ENCODE data around the gene GNAQ. TPM values are rescaled to one million over a fixed set of nuclear protein-coding genes. Genes with fewer than 3 reads are reported as not detected.

The GNAQ gene
- total and polyA plus RNA-seq, 2 of the 13 experiments (the other 11 are each of a cell fraction or from before 2014, with no cell fraction given): 16.5 to 17.7 TPM

DNA sequence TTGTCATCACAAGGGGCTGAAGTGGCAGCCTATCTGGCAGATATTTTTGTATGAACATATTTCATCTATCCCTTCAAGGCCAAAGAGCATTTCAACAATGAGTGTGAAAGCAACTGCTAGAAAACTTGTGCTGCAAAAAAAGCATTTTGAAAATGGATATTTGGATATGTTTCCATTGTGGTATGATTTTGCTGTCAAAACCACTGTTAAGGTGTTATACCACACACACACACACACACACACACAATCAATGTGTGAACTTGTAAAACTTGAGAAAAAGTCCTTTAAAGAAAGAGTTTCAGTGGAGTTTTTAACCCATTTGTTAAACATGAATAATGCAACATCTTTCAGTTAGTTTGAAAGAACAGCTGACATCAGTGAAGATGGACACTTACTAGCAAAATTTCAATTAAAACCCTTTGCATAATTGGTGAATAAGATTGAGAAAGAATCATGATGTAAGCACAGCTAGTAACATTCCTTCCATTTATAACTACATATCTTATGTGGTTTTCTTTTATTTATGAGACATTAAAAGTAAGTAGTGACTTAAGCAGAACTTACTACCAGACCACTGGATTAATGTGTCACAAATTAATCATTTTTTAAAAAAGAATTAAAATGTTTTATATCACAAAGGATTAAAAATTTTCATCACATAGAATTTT lies 200.9 kb downstream of the GNAQ start (continued):
- TF ChIP-seq ZNF296 (CRISPR knock-in tag; conservative IDR thresholded peaks at IDR 0.05) (no peak), ARNTL (CRISPR knock-in tag; IDR thresholded peaks at IDR 0.05) (no peak)

DNA sequence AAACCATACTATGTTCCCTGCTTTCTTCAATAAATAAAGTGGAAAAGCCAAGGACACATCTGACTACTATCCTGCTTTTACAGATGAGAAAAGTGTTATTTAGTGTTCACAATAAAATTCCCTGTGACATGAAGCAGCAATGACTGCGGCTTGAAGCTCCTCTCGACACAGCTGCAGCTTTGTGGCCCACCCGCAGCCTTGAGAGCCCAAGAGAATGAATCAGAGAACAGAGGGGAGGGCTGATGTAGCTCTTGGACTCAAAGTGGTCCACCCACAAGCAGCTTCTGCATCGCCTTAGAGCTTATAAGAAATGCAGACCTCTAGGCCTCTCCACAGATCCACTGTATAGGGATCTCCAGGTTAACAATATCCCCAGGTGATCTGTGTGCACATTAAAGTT lies 202.2 kb downstream of the GNAQ start:
- Histone ChIP-seq H3K4me3 (replicated peaks in 1 of 3; ENCODE audit: insufficient read depth in 1 of 3, low read depth in 2 of 3, low read length in 3 of 3) (no peak overlapping the region), H3K9ac (ENCODE audit: insufficient read depth, low read depth, low read length) (no peak overlapping the region), H4K20me1 (ENCODE audit: insufficient read depth, low read length) (no peaks in the 10 kb centered on the region), H3K4me2 (ENCODE audit: low read depth, low read length) (no peak overlapping the region), H2AFZ (ENCODE audit: low read length) (no peak overlapping the region), H3K79me2 (ENCODE audit: insufficient read depth, low read length) (no peaks in the 10 kb centered on the region), H3K36me3 (replicated peaks in 1 of 2; ENCODE audit: control insufficient read depth in 1 of 2, insufficient read depth in 2 of 2, low read length in 2 of 2) (no peaks in the 10 kb centered on the region), H3K4me1 (ENCODE audit: insufficient read depth, low read length) (peaks cover 16% of the 10 kb centered on the region; the same call in 1 of the 2 replicates), H3K9me3 (ENCODE audit: low read length) (no peaks in the 10 kb centered on the region), H3K27ac (ENCODE audit: extremely low read length, insufficient read depth, low read length) (no peak overlapping the region), H3K27me3 (ENCODE audit: control insufficient read depth in 1 of 2, insufficient read depth in 2 of 2, low read length in 2 of 2) (no peaks in the 10 kb centered on the region)
- BruUV-seq (replicated peaks): no TSS peak
- intact Hi-C loops (cut with micrococcal nuclease; ENCODE audit: unreplicated experiment): no loop called here
- ChIA-PET POLR2A (no interaction called here), CTCF (ENCODE audit: low intra/inter-chr PET ratio, low total read pairs) (no interaction called here)
- in situ Hi-C loops (cut with HindIII; ENCODE audit: extremely low pct_ligation_motif_present, low pct_unique_long_range_greater_than_20kb): no loop called here
- no peak for DNase-seq (ENCODE audit: low spot score)
- no peak for FAIRE-seq
- WGBS (ENCODE audit: low lambda C conversion rate): 100% methylated on average over 3 of the region's 4 CpGs
- no peak for ATAC-seq
- TF ChIP-seq ZMYM4 (CRISPR knock-in tag; IDR thresholded peaks at IDR 0.05): no peak
- TF ChIP-seq, protein P1, sequence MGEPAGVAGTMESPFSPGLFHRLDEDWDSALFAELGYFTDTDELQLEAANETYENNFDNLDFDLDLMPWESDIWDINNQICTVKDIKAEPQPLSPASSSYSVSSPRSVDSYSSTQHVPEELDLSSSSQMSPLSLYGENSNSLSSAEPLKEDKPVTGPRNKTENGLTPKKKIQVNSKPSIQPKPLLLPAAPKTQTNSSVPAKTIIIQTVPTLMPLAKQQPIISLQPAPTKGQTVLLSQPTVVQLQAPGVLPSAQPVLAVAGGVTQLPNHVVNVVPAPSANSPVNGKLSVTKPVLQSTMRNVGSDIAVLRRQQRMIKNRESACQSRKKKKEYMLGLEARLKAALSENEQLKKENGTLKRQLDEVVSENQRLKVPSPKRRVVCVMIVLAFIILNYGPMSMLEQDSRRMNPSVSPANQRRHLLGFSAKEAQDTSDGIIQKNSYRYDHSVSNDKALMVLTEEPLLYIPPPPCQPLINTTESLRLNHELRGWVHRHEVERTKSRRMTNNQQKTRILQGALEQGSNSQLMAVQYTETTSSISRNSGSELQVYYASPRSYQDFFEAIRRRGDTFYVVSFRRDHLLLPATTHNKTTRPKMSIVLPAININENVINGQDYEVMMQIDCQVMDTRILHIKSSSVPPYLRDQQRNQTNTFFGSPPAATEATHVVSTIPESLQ (CRISPR knock-in tag; conservative IDR thresholded peaks at IDR 0.05): no peak
- TF ChIP-seq, protein P2, sequence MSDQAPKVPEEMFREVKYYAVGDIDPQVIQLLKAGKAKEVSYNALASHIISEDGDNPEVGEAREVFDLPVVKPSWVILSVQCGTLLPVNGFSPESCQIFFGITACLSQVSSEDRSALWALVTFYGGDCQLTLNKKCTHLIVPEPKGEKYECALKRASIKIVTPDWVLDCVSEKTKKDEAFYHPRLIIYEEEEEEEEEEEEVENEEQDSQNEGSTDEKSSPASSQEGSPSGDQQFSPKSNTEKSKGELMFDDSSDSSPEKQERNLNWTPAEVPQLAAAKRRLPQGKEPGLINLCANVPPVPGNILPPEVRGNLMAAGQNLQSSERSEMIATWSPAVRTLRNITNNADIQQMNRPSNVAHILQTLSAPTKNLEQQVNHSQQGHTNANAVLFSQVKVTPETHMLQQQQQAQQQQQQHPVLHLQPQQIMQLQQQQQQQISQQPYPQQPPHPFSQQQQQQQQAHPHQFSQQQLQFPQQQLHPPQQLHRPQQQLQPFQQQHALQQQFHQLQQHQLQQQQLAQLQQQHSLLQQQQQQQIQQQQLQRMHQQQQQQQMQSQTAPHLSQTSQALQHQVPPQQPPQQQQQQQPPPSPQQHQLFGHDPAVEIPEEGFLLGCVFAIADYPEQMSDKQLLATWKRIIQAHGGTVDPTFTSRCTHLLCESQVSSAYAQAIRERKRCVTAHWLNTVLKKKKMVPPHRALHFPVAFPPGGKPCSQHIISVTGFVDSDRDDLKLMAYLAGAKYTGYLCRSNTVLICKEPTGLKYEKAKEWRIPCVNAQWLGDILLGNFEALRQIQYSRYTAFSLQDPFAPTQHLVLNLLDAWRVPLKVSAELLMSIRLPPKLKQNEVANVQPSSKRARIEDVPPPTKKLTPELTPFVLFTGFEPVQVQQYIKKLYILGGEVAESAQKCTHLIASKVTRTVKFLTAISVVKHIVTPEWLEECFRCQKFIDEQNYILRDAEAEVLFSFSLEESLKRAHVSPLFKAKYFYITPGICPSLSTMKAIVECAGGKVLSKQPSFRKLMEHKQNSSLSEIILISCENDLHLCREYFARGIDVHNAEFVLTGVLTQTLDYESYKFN (CRISPR knock-in tag; conservative IDR thresholded peaks at IDR 0.05): no peak
- TF ChIP-seq, protein P3, sequence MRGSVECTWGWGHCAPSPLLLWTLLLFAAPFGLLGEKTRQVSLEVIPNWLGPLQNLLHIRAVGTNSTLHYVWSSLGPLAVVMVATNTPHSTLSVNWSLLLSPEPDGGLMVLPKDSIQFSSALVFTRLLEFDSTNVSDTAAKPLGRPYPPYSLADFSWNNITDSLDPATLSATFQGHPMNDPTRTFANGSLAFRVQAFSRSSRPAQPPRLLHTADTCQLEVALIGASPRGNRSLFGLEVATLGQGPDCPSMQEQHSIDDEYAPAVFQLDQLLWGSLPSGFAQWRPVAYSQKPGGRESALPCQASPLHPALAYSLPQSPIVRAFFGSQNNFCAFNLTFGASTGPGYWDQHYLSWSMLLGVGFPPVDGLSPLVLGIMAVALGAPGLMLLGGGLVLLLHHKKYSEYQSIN (CRISPR knock-in tag; IDR thresholded peaks at IDR 0.05; ENCODE audit: borderline replicate concordance): no peak
- TF ChIP-seq NFYB (CRISPR knock-in tag; IDR thresholded peaks at IDR 0.05): no peak
- TF ChIP-seq, protein P4, sequence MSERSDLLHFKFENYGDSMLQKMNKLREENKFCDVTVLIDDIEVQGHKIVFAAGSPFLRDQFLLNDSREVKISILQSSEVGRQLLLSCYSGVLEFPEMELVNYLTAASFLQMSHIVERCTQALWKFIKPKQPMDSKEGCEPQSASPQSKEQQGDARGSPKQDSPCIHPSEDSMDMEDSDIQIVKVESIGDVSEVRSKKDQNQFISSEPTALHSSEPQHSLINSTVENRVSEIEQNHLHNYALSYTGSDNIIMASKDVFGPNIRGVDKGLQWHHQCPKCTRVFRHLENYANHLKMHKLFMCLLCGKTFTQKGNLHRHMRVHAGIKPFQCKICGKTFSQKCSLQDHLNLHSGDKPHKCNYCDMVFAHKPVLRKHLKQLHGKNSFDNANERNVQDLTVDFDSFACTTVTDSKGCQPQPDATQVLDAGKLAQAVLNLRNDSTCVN (CRISPR knock-in tag; IDR thresholded peaks at IDR 0.05; ENCODE audit: borderline replicate concordance): no peak
- no peak for TF ChIP-seq RARG (CRISPR knock-in tag; IDR thresholded peaks at IDR 0.05; ENCODE audit: low read depth)
- no peak for TF ChIP-seq ARNT (IDR thresholded peaks at IDR 0.05)
- TF ChIP-seq NFATC3 (CRISPR knock-in tag; IDR thresholded peaks at IDR 0.05): no peak
- no peak for TF ChIP-seq SRSF1 (optimal IDR thresholded peaks at IDR 0.05; ENCODE audit: low read depth, low read length)
- TF ChIP-seq RBAK (CRISPR knock-in tag; IDR thresholded peaks at IDR 0.05): no peak
- no peak for TF ChIP-seq ISL2 (CRISPR knock-in tag; IDR thresholded peaks at IDR 0.05)
- TF ChIP-seq ZNF326 (CRISPR knock-in tag; IDR thresholded peaks at IDR 0.05; ENCODE audit: borderline replicate concordance): no peak
- TF ChIP-seq ZNF160 (CRISPR knock-in tag; IDR thresholded peaks at IDR 0.05): no peak
- TF ChIP-seq SP5 (CRISPR knock-in tag; IDR thresholded peaks at IDR 0.05; ENCODE audit: borderline replicate concordance, low read depth): no peak

All from HepG2 (cell line).